Endothelial cell (in vitro differentiated cells): ENCODE measurements around the gene TPBG. TPM values are rescaled to one million over a fixed set of nuclear protein-coding genes. Genes with fewer than 3 reads are reported as not detected.

Source experiments
- DNase-seq: peaks from one replicate; pipeline ENCODE4 v3.0.0; 2021; ENCODE audit warnings: low spot score
- H3K27ac Mint-ChIP-seq: one replicate; pipeline ENCODE4 v1.8.0; 2021; ENCODE audit warnings: mixed read lengths, inconsistent platforms; ENCODE audit not compliant: unreplicated experiment
- H3K27me3 Mint-ChIP-seq: one replicate; pipeline ENCODE4 v1.8.0; 2021; ENCODE audit warnings: mild to moderate bottlenecking, moderate library complexity, mixed read lengths, inconsistent platforms; ENCODE audit not compliant: unreplicated experiment
- H3K36me3 Mint-ChIP-seq: one replicate; pipeline ENCODE4 v1.8.0; 2021; ENCODE audit warnings: mild to moderate bottlenecking, low read depth, mixed read lengths, inconsistent platforms; ENCODE audit not compliant: unreplicated experiment
- H3K4me1 Mint-ChIP-seq: one replicate; pipeline ENCODE4 v1.8.0; 2021; ENCODE audit warnings: mild to moderate bottlenecking, mixed read lengths, inconsistent platforms; ENCODE audit not compliant: unreplicated experiment
- H3K4me3 Mint-ChIP-seq: one replicate; pipeline ENCODE4 v1.8.0; 2021; ENCODE audit warnings: mild to moderate bottlenecking, mixed read lengths, inconsistent platforms; ENCODE audit not compliant: unreplicated experiment
- H3K9me3 Mint-ChIP-seq: one replicate; pipeline ENCODE4 v1.8.0; 2021; ENCODE audit warnings: mixed read lengths, inconsistent platforms; ENCODE audit not compliant: unreplicated experiment
- total RNA-seq: library from RNA; stranded (reverse); fragmentation: NEBNext Ultra II Directional; extraction: Animal tissue kit (Norgen Biotek cat#: 25700); gene quantifications from one replicate; pipeline ENCODE4 v1.2.1, GENCODE V29; 2021; ENCODE audit not compliant: unreplicated experiment
- TF ChIP-seq, protein P1 (sequence below): fragments of 200-600 bp; sonication (generic); IDR thresholded peaks from one replicate; pipeline ENCODE4 v1.5.0; 2021; ENCODE audit warnings: antibody characterized with exemption; ENCODE audit not compliant: unreplicated experiment

The TPBG gene
- total RNA-seq, 1 donor from 2014 or later = 21.8 TPM

DNA sequence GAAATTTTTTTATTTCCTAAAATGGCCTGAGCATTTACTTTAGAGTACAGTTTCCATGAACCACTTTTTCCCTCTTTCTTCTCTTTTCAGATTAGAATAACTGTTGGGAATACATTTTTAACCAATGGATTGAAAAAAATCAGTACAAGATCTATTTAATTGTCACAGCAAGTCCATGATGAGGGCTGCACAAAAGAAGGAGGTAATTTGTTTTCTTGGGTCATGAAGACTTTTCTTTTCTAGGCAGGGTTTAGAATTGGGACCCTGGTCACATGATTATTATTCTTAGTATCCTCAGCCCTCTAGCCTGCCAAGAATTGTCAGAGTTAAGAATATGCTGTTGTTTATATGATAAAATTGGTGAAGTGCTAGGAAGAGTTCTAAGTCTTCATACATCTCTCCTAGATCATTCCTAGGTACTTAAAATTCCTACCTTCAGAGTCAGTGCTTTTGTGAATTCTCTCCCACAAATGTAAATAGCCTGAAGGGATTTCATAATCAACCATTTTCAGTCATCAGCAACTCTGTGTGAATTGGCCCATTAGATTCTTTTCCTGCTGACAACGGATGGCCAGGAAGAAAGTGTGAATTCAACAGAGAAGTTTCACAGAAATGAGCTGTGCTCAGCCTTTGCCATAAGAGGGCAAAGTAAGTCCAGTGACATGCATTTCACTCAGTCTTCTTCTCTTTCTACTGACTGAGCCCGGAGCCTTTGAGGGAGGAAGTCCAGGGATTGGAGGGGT, 32.4 kb upstream of the TPBG start:
- H3K27me3 Mint-ChIP-seq = no peaks in the 10 kb centered on the region
- no peak for DNase-seq
- no peaks in the 10 kb centered on the region for H3K9me3 Mint-ChIP-seq
- H3K4me1 Mint-ChIP-seq = no peaks in the 10 kb centered on the region
- TF ChIP-seq, protein P1, sequence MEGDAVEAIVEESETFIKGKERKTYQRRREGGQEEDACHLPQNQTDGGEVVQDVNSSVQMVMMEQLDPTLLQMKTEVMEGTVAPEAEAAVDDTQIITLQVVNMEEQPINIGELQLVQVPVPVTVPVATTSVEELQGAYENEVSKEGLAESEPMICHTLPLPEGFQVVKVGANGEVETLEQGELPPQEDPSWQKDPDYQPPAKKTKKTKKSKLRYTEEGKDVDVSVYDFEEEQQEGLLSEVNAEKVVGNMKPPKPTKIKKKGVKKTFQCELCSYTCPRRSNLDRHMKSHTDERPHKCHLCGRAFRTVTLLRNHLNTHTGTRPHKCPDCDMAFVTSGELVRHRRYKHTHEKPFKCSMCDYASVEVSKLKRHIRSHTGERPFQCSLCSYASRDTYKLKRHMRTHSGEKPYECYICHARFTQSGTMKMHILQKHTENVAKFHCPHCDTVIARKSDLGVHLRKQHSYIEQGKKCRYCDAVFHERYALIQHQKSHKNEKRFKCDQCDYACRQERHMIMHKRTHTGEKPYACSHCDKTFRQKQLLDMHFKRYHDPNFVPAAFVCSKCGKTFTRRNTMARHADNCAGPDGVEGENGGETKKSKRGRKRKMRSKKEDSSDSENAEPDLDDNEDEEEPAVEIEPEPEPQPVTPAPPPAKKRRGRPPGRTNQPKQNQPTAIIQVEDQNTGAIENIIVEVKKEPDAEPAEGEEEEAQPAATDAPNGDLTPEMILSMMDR = no peak
- no peak overlapping the region for H3K27ac Mint-ChIP-seq
- no peak overlapping the region for H3K4me3 Mint-ChIP-seq
- no peaks in the 10 kb centered on the region for H3K36me3 Mint-ChIP-seq

DNA sequence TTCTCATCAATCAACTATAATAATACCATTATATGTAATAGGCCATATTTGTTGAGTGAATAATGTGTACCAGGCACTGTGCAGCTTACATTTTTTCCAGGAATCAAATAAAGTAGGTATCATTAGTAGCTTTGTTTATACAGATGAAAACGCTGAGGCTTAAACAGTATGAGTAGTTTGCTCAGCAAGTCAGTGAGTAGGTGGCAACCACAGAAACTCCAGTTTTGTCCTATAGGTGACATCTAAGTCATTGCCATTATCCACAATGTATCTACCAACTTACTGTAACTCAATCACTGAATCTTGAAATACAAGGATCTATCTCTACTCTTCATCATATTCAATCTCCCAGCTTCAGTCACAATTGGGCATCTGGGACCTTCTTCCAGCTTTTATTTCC, 29.8 kb upstream of the TPBG start:
- H3K4me3 Mint-ChIP-seq = no peak overlapping the region
- no peak for DNase-seq
- H3K9me3 Mint-ChIP-seq = no peaks in the 10 kb centered on the region
- no peak overlapping the region for H3K27ac Mint-ChIP-seq
- H3K36me3 Mint-ChIP-seq = no peaks in the 10 kb centered on the region
- TF ChIP-seq, protein P1 = no peak
- H3K27me3 Mint-ChIP-seq = no peaks in the 10 kb centered on the region
- H3K4me1 Mint-ChIP-seq = no peaks in the 10 kb centered on the region

DNA sequence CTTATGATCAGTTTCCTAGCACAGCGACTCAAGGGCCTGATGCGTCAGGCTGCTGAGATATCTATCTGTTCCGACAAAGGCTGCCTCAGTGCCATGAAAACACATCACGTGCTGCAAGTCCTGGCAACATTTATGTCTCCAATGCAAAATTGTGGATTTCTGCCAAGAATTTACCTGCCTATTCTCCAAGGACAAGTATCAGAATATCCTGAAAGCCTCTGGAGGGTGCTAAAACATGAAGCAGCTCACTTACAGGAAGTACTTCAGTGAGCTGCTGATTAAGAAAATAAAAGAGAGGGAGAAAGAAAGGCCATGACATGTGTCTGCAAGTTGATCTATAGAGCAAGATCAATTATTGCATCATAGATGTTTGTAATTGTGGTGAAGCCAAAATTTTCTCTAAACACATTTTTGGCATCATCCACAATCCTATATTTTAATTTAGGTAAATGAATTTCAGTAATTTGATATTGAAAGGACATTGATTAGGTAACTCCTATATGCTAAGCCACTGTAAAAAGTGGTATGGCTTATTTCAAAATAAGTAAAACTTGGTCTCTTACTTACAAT, 25.8 kb upstream of the TPBG start:
- Mint-ChIP-seq H3K27ac (no peak overlapping the region), H3K4me1 (peaks cover 4% of the 10 kb centered on the region), H3K36me3 (peaks cover 10% of the 10 kb centered on the region), H3K9me3 (peaks cover 8% of the 10 kb centered on the region), H3K4me3 (no peak overlapping the region), H3K27me3 (no peaks in the 10 kb centered on the region)
- no peak for DNase-seq
- TF ChIP-seq, protein P1 = no peak

DNA sequence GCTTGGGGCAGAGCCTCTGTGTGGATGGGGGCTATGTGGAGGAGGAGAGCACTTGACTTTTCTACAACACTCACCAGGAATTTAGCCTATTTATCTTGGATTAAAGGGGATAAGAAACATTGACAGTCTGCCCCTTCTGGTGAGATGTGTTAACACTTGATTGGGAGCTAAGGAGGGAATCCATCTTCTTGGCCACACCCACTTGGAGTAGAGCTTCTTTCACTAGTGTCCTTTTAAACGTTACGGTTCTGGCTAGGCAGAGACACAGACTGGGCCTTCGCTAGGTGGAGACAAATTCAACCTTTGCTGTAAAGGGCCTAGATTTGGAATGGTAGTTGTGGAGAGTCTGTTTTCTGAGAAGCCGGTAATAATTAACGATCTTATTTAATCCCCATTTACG, 15.5 kb upstream of the TPBG start:
- H3K9me3 Mint-ChIP-seq = no peaks in the 10 kb centered on the region
- H3K36me3 Mint-ChIP-seq = no peaks in the 10 kb centered on the region
- peaks cover 2% of the 10 kb centered on the region for H3K27me3 Mint-ChIP-seq
- peaks cover 4% of the 10 kb centered on the region for H3K4me1 Mint-ChIP-seq
- no peak for DNase-seq
- no peak overlapping the region for H3K27ac Mint-ChIP-seq
- TF ChIP-seq, protein P1 = no peak
- H3K4me3 Mint-ChIP-seq = no peak overlapping the region

DNA sequence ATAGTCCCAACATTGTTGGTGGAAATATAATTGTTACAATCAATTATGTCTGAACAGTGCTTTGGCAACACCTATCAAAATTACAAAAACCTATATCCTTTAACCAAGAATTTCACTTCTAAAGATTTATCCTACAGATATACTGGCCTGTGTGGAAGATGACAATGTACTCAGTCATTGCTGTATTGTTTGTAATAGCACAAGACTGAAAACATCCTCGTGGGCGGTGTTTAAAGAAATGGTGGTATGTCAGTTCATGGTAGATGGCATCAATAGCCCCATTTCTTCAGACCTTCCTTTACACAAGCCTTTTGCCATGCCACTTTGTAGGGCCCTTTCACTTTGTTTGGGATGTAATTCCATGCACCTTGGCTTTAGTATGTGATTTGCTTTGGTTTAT, 9.8 kb upstream of the TPBG start:
- Mint-ChIP-seq H3K9me3 (no peaks in the 10 kb centered on the region), H3K4me3 (no peak overlapping the region)
- TF ChIP-seq, protein P1 = no peak

More for the DNA sequence above, 9.8 kb upstream of the TPBG start:
- Mint-ChIP-seq H3K27me3 (no peaks in the 10 kb centered on the region), H3K4me1 (peaks cover 4% of the 10 kb centered on the region), H3K36me3 (no peaks in the 10 kb centered on the region), H3K27ac (no peak overlapping the region)
- DNase-seq = no peak
